ENCODE results near the gene KCNQ1. TPM values are rescaled to one million over a fixed set of nuclear protein-coding genes. Genes with fewer than 3 reads are reported as not detected.
A peak's percentile ranks its signal among the peaks of the same experiment; 100 is the strongest.

KCNQ1 gene
- polyA plus RNA-seq, 2 donors = 0.31 to 0.52 TPM

GRCh38 chr11:2844996-2845395, 400.2 kb downstream of the KCNQ1 start:
- Histone ChIP-seq H3K27me3 (ENCODE audit: control insufficient read depth in 1 of 2, insufficient read depth in 2 of 2, low read length in 2 of 2) (no peaks in the 10 kb centered on the region), H3K27ac (ENCODE audit: low read depth in 2 of 2, low read length in 1 of 2) (no peak overlapping the region), H3K4me1 (ENCODE audit: control insufficient read depth in 2 of 2, insufficient read depth in 2 of 2, low read length in 1 of 2) (peaks cover 0 to 5% of the 10 kb centered on the region in 2 donors), H3K9me3 (ENCODE audit: control insufficient read depth in 2 of 2, insufficient read depth in 1 of 2, low read depth in 1 of 2, low read length in 1 of 2) (no peaks in the 10 kb centered on the region), H3K36me3 (ENCODE audit: control insufficient read depth in 2 of 2, insufficient read depth in 2 of 2, low read length in 1 of 2) (no peaks in the 10 kb centered on the region), H3K4me3 (ENCODE audit: low read depth in 1 of 2, low read length in 2 of 2) (no peak overlapping the region)
- 88 to 90% methylated on average over 12 of the region's 12 CpGs for WGBS, 2 donors

DNA sequence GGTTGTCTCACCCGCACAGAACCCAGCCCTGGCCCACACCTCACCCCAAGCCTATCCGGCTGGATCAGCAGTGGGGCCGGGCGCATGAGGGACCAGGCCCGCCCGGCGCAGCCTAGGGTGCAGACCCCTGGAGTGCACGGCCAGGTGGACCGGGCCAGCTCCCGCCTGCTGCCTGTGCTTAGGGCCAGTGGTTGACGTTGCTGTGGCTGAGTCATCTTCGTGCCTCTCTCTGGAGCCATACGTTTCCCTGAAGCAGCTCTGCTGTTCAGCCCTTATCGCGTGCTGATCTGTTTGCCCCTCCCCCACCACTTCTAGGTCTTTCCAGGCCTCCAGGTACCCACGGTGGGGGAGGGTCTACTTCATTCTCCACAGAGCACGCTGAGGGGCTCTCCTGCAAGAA, 401.2 kb downstream of the KCNQ1 start:
- H3K27ac ChIP-seq (ENCODE audit: low read depth in 2 of 2, low read length in 1 of 2) = no peak overlapping the region
- no peaks in the 10 kb centered on the region for H3K36me3 ChIP-seq (ENCODE audit: control insufficient read depth in 2 of 2, insufficient read depth in 2 of 2, low read length in 1 of 2)
- H3K27me3 ChIP-seq (ENCODE audit: control insufficient read depth in 1 of 2, insufficient read depth in 2 of 2, low read length in 2 of 2) = no peaks in the 10 kb centered on the region
- peaks cover 0 to 5% of the 10 kb centered on the region in 2 donors for H3K4me1 ChIP-seq (ENCODE audit: control insufficient read depth in 2 of 2, insufficient read depth in 2 of 2, low read length in 1 of 2)
- no peaks in the 10 kb centered on the region for H3K9me3 ChIP-seq (ENCODE audit: control insufficient read depth in 2 of 2, insufficient read depth in 1 of 2, low read depth in 1 of 2, low read length in 1 of 2)
- H3K4me3 ChIP-seq (ENCODE audit: low read depth in 1 of 2, low read length in 2 of 2) = no peak overlapping the region
- WGBS, 2 donors = 79 to 83% methylated on average over 17 of the region's 17 CpGs

DNA sequence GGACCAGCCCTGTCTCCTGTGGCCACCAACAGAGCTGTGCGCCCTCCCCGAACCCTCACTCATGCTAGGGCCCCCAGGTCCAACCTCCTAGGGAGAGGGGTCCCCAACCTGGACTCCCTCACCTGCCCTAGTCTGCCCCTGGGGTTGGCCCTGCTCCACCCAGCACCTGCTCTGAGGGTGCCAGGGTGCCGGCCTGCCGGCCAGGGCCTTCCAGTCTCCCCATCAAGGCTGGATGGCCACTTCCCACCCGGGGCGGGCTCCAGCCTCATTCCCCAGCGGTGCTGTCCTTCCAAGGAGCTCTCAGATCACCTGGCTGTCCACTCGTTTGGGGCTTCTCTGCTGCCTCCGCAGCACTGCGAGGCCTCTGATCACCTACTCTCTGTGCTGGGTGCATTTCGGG, 401.7 kb downstream of the KCNQ1 start:
- no peaks in the 10 kb centered on the region for H3K27me3 ChIP-seq (ENCODE audit: control insufficient read depth in 1 of 2, insufficient read depth in 2 of 2, low read length in 2 of 2)
- no peaks in the 10 kb centered on the region for H3K9me3 ChIP-seq (ENCODE audit: control insufficient read depth in 2 of 2, insufficient read depth in 1 of 2, low read depth in 1 of 2, low read length in 1 of 2)
- no peak overlapping the region for H3K4me3 ChIP-seq (ENCODE audit: low read depth in 1 of 2, low read length in 2 of 2)
- WGBS, 2 donors = 90 to 91% methylated on average over 11 of the region's 11 CpGs
- no peaks in the 10 kb centered on the region for H3K36me3 ChIP-seq (ENCODE audit: control insufficient read depth in 2 of 2, insufficient read depth in 2 of 2, low read length in 1 of 2)
- no peak overlapping the region for H3K27ac ChIP-seq (ENCODE audit: low read depth in 2 of 2, low read length in 1 of 2)
- H3K4me1 ChIP-seq (ENCODE audit: control insufficient read depth in 2 of 2, insufficient read depth in 2 of 2, low read length in 1 of 2) = peaks cover 0 to 5% of the 10 kb centered on the region in 2 donors

GRCh38 chr11:2847561-2847960, 402.8 kb downstream of the KCNQ1 start:
- Histone ChIP-seq H3K4me1 (ENCODE audit: control insufficient read depth in 2 of 2, insufficient read depth in 2 of 2, low read length in 1 of 2) (peaks cover 0 to 5% of the 10 kb centered on the region in 2 donors), H3K9me3 (ENCODE audit: control insufficient read depth in 2 of 2, insufficient read depth in 1 of 2, low read depth in 1 of 2, low read length in 1 of 2) (no peaks in the 10 kb centered on the region), H3K36me3 (ENCODE audit: control insufficient read depth in 2 of 2, insufficient read depth in 2 of 2, low read length in 1 of 2) (no peaks in the 10 kb centered on the region), H3K4me3 (ENCODE audit: low read depth in 1 of 2, low read length in 2 of 2) (no peak overlapping the region), H3K27me3 (ENCODE audit: control insufficient read depth in 1 of 2, insufficient read depth in 2 of 2, low read length in 2 of 2) (no peaks in the 10 kb centered on the region), H3K27ac (ENCODE audit: low read depth in 2 of 2, low read length in 1 of 2) (no peak overlapping the region)
- 52 to 62% methylated on average over 21 of the region's 21 CpGs for WGBS, 2 donors

- peaks cover 0 to 5% of the 10 kb centered on the region in 2 donors for H3K4me1 ChIP-seq (ENCODE audit: control insufficient read depth in 2 of 2, insufficient read depth in 2 of 2, low read length in 1 of 2)
- H3K9me3 ChIP-seq (ENCODE audit: control insufficient read depth in 2 of 2, insufficient read depth in 1 of 2, low read depth in 1 of 2, low read length in 1 of 2) = no peaks in the 10 kb centered on the region
- no peaks in the 10 kb centered on the region for H3K27me3 ChIP-seq (ENCODE audit: control insufficient read depth in 1 of 2, insufficient read depth in 2 of 2, low read length in 2 of 2)
- no peak overlapping the region for H3K4me3 ChIP-seq (ENCODE audit: low read depth in 1 of 2, low read length in 2 of 2)
- no peak overlapping the region for H3K27ac ChIP-seq (ENCODE audit: low read depth in 2 of 2, low read length in 1 of 2)
- H3K36me3 ChIP-seq (ENCODE audit: control insufficient read depth in 2 of 2, insufficient read depth in 2 of 2, low read length in 1 of 2) = no peaks in the 10 kb centered on the region
- 83 to 91% methylated on average over 9 of the region's 9 CpGs for WGBS, 2 donors
Observed at GRCh38 chr11:2848497-2848896, 403.7 kb downstream of the KCNQ1 start.

DNA sequence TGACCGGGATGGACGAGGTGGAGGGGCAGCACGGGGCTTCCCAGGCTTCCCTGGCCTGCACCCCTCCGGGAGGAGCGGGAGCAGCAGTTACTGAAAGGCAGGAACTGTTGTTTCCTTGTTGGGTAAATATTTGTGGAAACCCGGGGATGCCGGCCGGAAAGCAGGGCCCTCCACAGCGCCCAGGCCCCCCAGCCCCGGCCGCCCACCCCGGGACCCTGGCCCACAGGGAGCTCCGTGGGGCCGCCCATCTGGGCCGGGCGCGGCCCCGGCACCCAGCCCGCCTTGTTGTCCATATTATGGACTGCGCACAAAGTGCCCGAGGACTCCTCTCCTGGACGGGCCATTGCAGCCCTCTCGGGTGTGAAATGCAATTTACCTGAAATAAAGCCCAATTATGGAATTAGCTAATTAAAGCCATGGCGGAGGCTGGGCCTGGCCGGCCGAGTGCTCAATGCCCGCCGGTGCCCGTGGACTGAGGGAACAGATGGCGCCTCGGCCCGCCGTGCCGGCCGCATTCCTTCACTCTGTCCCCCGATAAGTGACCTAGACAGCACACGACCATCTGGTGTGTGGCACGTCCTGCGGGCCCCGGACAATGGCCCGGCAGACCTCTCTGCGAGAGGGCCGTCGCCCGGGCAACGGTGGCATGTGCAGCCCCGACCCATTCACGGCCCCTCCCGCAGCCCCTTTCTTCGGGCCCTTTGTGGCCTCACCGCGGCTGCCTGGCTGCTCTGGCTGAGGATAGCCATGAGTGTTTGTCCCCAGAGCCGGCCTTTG, 405.4 kb downstream of the KCNQ1 start:
- Histone ChIP-seq H3K4me3 (ENCODE audit: low read depth in 1 of 2, low read length in 2 of 2) (no peak overlapping the region), H3K27ac (ENCODE audit: low read depth in 2 of 2, low read length in 1 of 2) (no peak overlapping the region), H3K27me3 (ENCODE audit: control insufficient read depth in 1 of 2, insufficient read depth in 2 of 2, low read length in 2 of 2) (no peaks in the 10 kb centered on the region), H3K4me1 (ENCODE audit: control insufficient read depth in 2 of 2, insufficient read depth in 2 of 2, low read length in 1 of 2) (no peaks in the 10 kb centered on the region), H3K36me3 (ENCODE audit: control insufficient read depth in 2 of 2, insufficient read depth in 2 of 2, low read length in 1 of 2) (no peaks in the 10 kb centered on the region), H3K9me3 (ENCODE audit: control insufficient read depth in 2 of 2, insufficient read depth in 1 of 2, low read depth in 1 of 2, low read length in 1 of 2) (no peaks in the 10 kb centered on the region)
- WGBS, 2 donors = 72 to 77% methylated on average over 53 of the region's 53 CpGs

DNA sequence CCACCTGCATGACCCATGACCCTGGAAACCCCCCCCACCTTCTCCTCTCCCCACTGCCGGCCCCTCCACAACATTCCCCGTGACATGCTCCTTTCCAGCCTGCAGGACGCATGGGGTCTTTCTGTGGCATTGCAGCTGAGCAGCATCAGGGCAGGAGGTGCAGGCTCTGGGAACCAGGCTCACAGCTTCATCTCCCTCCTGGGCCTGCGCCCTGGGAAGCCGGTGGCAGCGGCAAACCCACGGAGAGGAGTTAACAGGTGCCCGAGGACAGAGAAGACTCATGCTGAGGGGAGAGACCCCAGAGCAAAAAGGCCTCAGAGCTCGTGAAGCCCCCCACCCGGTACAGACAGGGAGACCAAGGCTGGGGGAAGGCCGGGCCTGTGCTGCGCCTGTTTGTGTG, 408.6 kb downstream of the KCNQ1 start:
- Histone ChIP-seq H3K9me3 (ENCODE audit: control insufficient read depth in 2 of 2, insufficient read depth in 1 of 2, low read depth in 1 of 2, low read length in 1 of 2) (no peaks in the 10 kb centered on the region), H3K4me1 (ENCODE audit: control insufficient read depth in 2 of 2, insufficient read depth in 2 of 2, low read length in 1 of 2) (no peaks in the 10 kb centered on the region), H3K4me3 (ENCODE audit: low read depth in 1 of 2, low read length in 2 of 2) (no peak overlapping the region), H3K27ac (ENCODE audit: low read depth in 2 of 2, low read length in 1 of 2) (no peak overlapping the region), H3K27me3 (ENCODE audit: control insufficient read depth in 1 of 2, insufficient read depth in 2 of 2, low read length in 2 of 2) (no peaks in the 10 kb centered on the region), H3K36me3 (ENCODE audit: control insufficient read depth in 2 of 2, insufficient read depth in 2 of 2, low read length in 1 of 2) (no peaks in the 10 kb centered on the region)
- WGBS, 2 donors = 94 to 97% methylated on average over 11 to 12 of the region's 12 CpGs

DNA sequence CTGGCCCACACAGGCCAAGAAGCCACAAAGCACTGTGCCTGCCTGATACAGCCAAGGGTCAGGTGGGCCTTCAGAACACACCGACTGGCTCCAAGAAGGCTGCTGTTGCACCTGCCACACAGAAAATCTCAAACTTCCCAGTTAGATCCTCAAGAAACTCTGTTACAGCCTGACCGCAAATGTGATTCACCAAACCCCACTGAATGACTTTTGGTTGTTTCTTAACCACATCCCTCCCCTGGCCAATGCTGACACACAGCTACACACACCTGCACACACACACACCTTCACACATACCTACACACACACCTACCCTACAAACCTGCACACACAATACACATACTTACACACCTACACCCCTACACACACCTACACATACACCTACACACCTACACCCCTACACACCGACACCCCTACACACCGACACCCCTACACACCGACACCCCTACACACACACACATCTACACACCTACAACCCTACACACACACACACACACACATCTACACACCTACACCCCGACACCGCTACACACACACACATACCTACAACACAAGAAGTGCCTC, 409.3 kb downstream of the KCNQ1 start:
- H3K27ac ChIP-seq (ENCODE audit: low read depth in 2 of 2, low read length in 1 of 2) = no peak overlapping the region
- 85 to 95% methylated on average over 7 of the region's 7 CpGs for WGBS, 2 donors

GRCh38 chr11:2855162-2855561, 410.4 kb downstream of the KCNQ1 start:
- Histone ChIP-seq H3K4me3 (ENCODE audit: low read depth in 1 of 2, low read length in 2 of 2) (no peak overlapping the region), H3K27ac (ENCODE audit: low read depth in 2 of 2, low read length in 1 of 2) (no peak overlapping the region), H3K27me3 (ENCODE audit: control insufficient read depth in 1 of 2, insufficient read depth in 2 of 2, low read length in 2 of 2) (no peaks in the 10 kb centered on the region), H3K4me1 (ENCODE audit: control insufficient read depth in 2 of 2, insufficient read depth in 2 of 2, low read length in 1 of 2) (no peaks in the 10 kb centered on the region), H3K36me3 (ENCODE audit: control insufficient read depth in 2 of 2, insufficient read depth in 2 of 2, low read length in 1 of 2) (no peaks in the 10 kb centered on the region), H3K9me3 (ENCODE audit: control insufficient read depth in 2 of 2, insufficient read depth in 1 of 2, low read depth in 1 of 2, low read length in 1 of 2) (no peaks in the 10 kb centered on the region)
- WGBS, 2 donors = 88 to 94% methylated on average over 8 of the region's 8 CpGs

More for the DNA sequence above, 409.3 kb downstream of the KCNQ1 start:
- Histone ChIP-seq H3K4me3 (ENCODE audit: low read depth in 1 of 2, low read length in 2 of 2) (peak overlapping the region in 1 of 2 donors; percentile 1), H3K9me3 (ENCODE audit: control insufficient read depth in 2 of 2, insufficient read depth in 1 of 2, low read depth in 1 of 2, low read length in 1 of 2) (no peaks in the 10 kb centered on the region), H3K27me3 (ENCODE audit: control insufficient read depth in 1 of 2, insufficient read depth in 2 of 2, low read length in 2 of 2) (no peaks in the 10 kb centered on the region), H3K36me3 (ENCODE audit: control insufficient read depth in 2 of 2, insufficient read depth in 2 of 2, low read length in 1 of 2) (no peaks in the 10 kb centered on the region), H3K4me1 (ENCODE audit: control insufficient read depth in 2 of 2, insufficient read depth in 2 of 2, low read length in 1 of 2) (no peaks in the 10 kb centered on the region)

DNA sequence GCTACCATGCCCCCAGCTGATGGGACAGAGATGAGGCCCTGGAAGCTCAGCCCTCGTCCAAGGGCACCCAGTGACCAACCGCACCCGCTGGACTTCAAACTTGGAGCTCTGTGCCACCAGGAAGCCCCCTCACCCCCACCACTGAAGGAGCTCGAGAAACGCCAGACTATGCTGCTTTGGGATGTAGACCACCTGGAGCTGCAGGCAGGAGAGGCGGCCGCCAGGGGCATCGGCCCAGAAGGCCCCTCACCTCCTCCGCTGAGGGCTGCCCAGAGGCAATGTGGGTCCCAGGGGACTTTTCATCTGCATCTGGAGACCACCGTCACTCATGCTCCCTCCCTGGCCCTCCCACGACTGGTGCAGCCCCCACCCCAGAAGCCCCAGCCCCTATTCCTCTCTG, 412.5 kb downstream of the KCNQ1 start:
- H3K4me1 ChIP-seq (ENCODE audit: control insufficient read depth in 2 of 2, insufficient read depth in 2 of 2, low read length in 1 of 2) = no peaks in the 10 kb centered on the region
- no peaks in the 10 kb centered on the region for H3K36me3 ChIP-seq (ENCODE audit: control insufficient read depth in 2 of 2, insufficient read depth in 2 of 2, low read length in 1 of 2)
- H3K27me3 ChIP-seq (ENCODE audit: control insufficient read depth in 1 of 2, insufficient read depth in 2 of 2, low read length in 2 of 2) = no peaks in the 10 kb centered on the region
- H3K9me3 ChIP-seq (ENCODE audit: control insufficient read depth in 2 of 2, insufficient read depth in 1 of 2, low read depth in 1 of 2, low read length in 1 of 2) = no peaks in the 10 kb centered on the region
- no peak overlapping the region for H3K27ac ChIP-seq (ENCODE audit: low read depth in 2 of 2, low read length in 1 of 2)
- H3K4me3 ChIP-seq (ENCODE audit: low read depth in 1 of 2, low read length in 2 of 2) = no peak overlapping the region
- 87% methylated on average over 11 of the region's 11 CpGs for WGBS, 2 donors

Data from esophagus (tissue), 2 donors.